Measurements from ENCODE around the gene C20orf96. TPM values are rescaled to one million over a fixed set of nuclear protein-coding genes. Genes with fewer than 3 reads are reported as not detected.

Gene C20orf96
- total and polyA plus RNA-seq, 2 donors (not counting 1 experiment from before 2014, with no cell fraction given): 4.7 to 7.5 TPM

GRCh38 chr20:324177-325044 is 33.9 kb upstream of the C20orf96 start:
- Mint-ChIP-seq H3K9me3 (ENCODE audit: insufficient read depth) (no peaks in the 10 kb centered on the region), H3K27me3 (no peaks in the 10 kb centered on the region), H3K27ac (peak overlapping the region; percentile 95), H3K4me3 (peak overlapping the region; percentile 95), H3K4me1 (peaks cover 26% of the 10 kb centered on the region)
- peak overlapping the region; percentile 97 for H3K4me2 ChIP-seq (replicated peaks; ENCODE audit: low read depth, low read length, poor library complexity, severe bottlenecking)
- WGBS (ENCODE audit: insufficient coverage): under 1% methylated on average over 53 of the region's 69 CpGs
- H3K4me1 ChIP-seq (ENCODE audit: control insufficient read depth in 2 of 2, insufficient read depth in 2 of 2, low read length in 2 of 2): peaks cover 15 to 29% of the 10 kb centered on the region in 2 donors
- H3K27ac ChIP-seq (ENCODE audit: low read length in 2 of 2): peak overlapping the region; percentile 65 to 89
- DNase-seq (peak; percentile 95), ATAC-seq (ENCODE audit: low read depth) (peak; percentile 57)
- peaks cover 0 to 4% (median 0%) of the 10 kb centered on the region in 3 donors for H3K9me3 ChIP-seq (ENCODE audit: control extremely low read depth in 1 of 3, control insufficient read depth in 2 of 3, insufficient read depth in 1 of 3, low read length in 2 of 3)
- intact Hi-C loops (cut with micrococcal nuclease): loop anchor here (1.0 kb wide), 6 partner anchors 14 to 138 kb away; partner anchors contain the start of genes C20orf96, NRSN2, RBCK1 and TBC1D20
- H3K36me3 ChIP-seq (replicated peaks in 1 of 2; ENCODE audit: control extremely low read depth in 1 of 2, control insufficient read depth in 1 of 2, extremely low read depth in 1 of 2, insufficient read depth in 2 of 2, low read length in 1 of 2): peaks cover 0 to 3% of the 10 kb centered on the region in 2 experiments
- TF ChIP-seq CTCF (IDR thresholded peaks at IDR 0.05): peak; percentile 56
- no peak for TF ChIP-seq EZH2 (IDR thresholded peaks at IDR 0.05; ENCODE audit: borderline replicate concordance, insufficient read depth, low read depth, low read length, poor library complexity, severe bottlenecking)
- ChIA-PET POLR2A (interaction anchor here (0.6 to 4.8 kb wide), 11 partner anchors 9 to 219 kb away, joined by 3 to 35 read pairs (median 5); partner anchors contain the start of genes CSNK2A1 and ZCCHC3), CTCF (interaction anchor here (0.9 to 7.5 kb wide), 6 partner anchors 10 to 66 kb away, joined by 3 to 58 read pairs (median 5); partner anchors contain the start of gene ZCCHC3)
- H3K4me3 ChIP-seq (ENCODE audit: control extremely low read depth in 1 of 5, extremely low read depth in 1 of 5, insufficient read depth in 1 of 5, low read depth in 2 of 5, low read length in 4 of 5): peak overlapping the region; percentile 58 to 95 (median 79)
- peak overlapping the region; percentile 91 for H2AFZ ChIP-seq (ENCODE audit: insufficient read depth, low read depth, low read length, poor library complexity, severe bottlenecking)
- peaks cover 20% of the 10 kb centered on the region for H4K20me1 ChIP-seq (ENCODE audit: control insufficient read depth, insufficient read depth, low read length, poor library complexity, severe bottlenecking)
- no peaks in the 10 kb centered on the region for H3K79me2 ChIP-seq (ENCODE audit: control insufficient read depth, insufficient read depth, low read length)
- no peaks in the 10 kb centered on the region for H3K27me3 ChIP-seq (replicated peaks in 1 of 4; ENCODE audit: control extremely low read depth in 1 of 4, control insufficient read depth in 3 of 4, insufficient read depth in 4 of 4, low read length in 3 of 4)
- peak overlapping the region; percentile 77 for H3K9ac ChIP-seq (ENCODE audit: low read length)
